IPS DF 6.9 (cell line): Measurements from ENCODE around the gene ABTB1.
"Not testable (repeated sequence)": the region's sequence is repeated elsewhere in the genome, so short reads cannot be mapped to it uniquely, and the experiment has no call there.

Experiments
- DNase-seq: peaks from one replicate; pipeline ENCODE4 v3.0.0-alpha.2; 2013; ENCODE audit warnings: low read depth, low spot score
- H3K27ac ChIP-seq: one replicate; pipeline ENCODE4 v1.5.1; 2013; ENCODE audit warnings: low read length, control low read depth
- H3K27me3 ChIP-seq: 2 replicates; pipeline ENCODE4 v1.6.1; 2013; ENCODE audit warnings: mild to moderate bottlenecking, low read length; ENCODE audit not compliant: control insufficient read depth, insufficient read depth
- H3K36me3 ChIP-seq: 2 replicates; pipeline ENCODE4 v1.6.1; 2013; ENCODE audit warnings: low read length; ENCODE audit not compliant: control insufficient read depth, insufficient read depth
- H3K4me1 ChIP-seq: 2 replicates; pipeline ENCODE4 v1.6.1; 2013; ENCODE audit warnings: low read length; ENCODE audit not compliant: control insufficient read depth, insufficient read depth
- H3K4me3 ChIP-seq: 2 replicates; pipeline ENCODE4 v1.5.1; 2013; ENCODE audit warnings: mild to moderate bottlenecking, low read length
- H3K9me3 ChIP-seq: 2 replicates; pipeline ENCODE4 v1.6.1; 2013; ENCODE audit warnings: low read length, inconsistent platforms; ENCODE audit not compliant: control insufficient read depth, insufficient read depth
- WGBS: extraction: QIAGEN DNeasy Blood & Tissue Kit; methylation state at CpG from one replicate; pipeline ENCODE4 v1.1.7; 2013; ENCODE audit warnings: mixed read lengths, missing lambda C conversion rate; ENCODE audit not compliant: insufficient read length, insufficient coverage; 5-methylcytosine and 5-hydroxymethylcytosine counted together

The ABTB1 gene

GRCh38 chr3:127678611-127679533 lies 6.1 kb downstream of the ABTB1 start:
- Histone ChIP-seq H3K4me1 (0 out of 2 replicates have a peak, but pooled peaks cover 2% of the 10 kb centered on the region), H3K36me3 (no peaks in the 10 kb centered on the region; the same call in 1 of the 2 replicates), H3K4me3 (no peak overlapping the region), H3K9me3 (no peaks in the 10 kb centered on the region), H3K27me3 (no peaks in the 10 kb centered on the region), H3K27ac (no peak overlapping the region)
- no CpG with 5 or more reads among the region's 12 CpGs for WGBS
- no peak for DNase-seq

GRCh38 chr3:127679534-127680145 lies 6.9 kb downstream of the ABTB1 start:
- no peaks in the 10 kb centered on the region; the same call in 1 of the 2 replicates for H3K36me3 ChIP-seq

GRCh38 chr3:127680146-127680661 lies 7.5 kb downstream of the ABTB1 start:
- Histone ChIP-seq H3K4me1 (no peaks in the 10 kb centered on the region), H3K27ac (no peak overlapping the region), H3K36me3 (no peaks in the 10 kb centered on the region; the same call in 1 of the 2 replicates), H3K9me3 (no peaks in the 10 kb centered on the region), H3K27me3 (no peaks in the 10 kb centered on the region), H3K4me3 (no peak overlapping the region)
- DNase-seq, result no peak
- WGBS, result no CpG with 5 or more reads among the region's 21 CpGs

More at GRCh38 chr3:127679534-127680145, 6.9 kb downstream of the ABTB1 start:
- Histone ChIP-seq H3K4me1 (no peaks in the 10 kb centered on the region), H3K27ac (no peak overlapping the region), H3K27me3 (no peaks in the 10 kb centered on the region), H3K9me3 (no peaks in the 10 kb centered on the region), H3K4me3 (no peak overlapping the region)
- no CpG with 5 or more reads among the region's 21 CpGs for WGBS
- no peak for DNase-seq

- no peak overlapping the region for H3K27ac ChIP-seq
- no peaks in the 10 kb centered on the region; the same call in 1 of the 2 replicates for H3K36me3 ChIP-seq
- no peaks in the 10 kb centered on the region for H3K4me1 ChIP-seq
- H3K9me3 ChIP-seq, result no peaks in the 10 kb centered on the region
- no peak overlapping the region for H3K4me3 ChIP-seq
- WGBS, result no CpG with 5 or more reads among the region's 1 CpG
- H3K27me3 ChIP-seq, result no peaks in the 10 kb centered on the region
- no peak for DNase-seq
These were observed 8.1 kb downstream of the ABTB1 start for GRCh38 chr3:127680798-127681221.

GRCh38 chr3:127682175-127682554 lies 9.4 kb downstream of the ABTB1 start:
- not testable (repeated sequence) for H3K4me3 ChIP-seq, DNase-seq, H3K36me3 ChIP-seq, H3K27ac ChIP-seq, H3K27me3 ChIP-seq, H3K9me3 ChIP-seq, H3K4me1 ChIP-seq
- WGBS, result no CpG with 5 or more reads among the region's 6 CpGs

GRCh38 chr3:127682561-127682960 lies 9.8 kb downstream of the ABTB1 start:
- Histone ChIP-seq H3K27me3 (no peaks in the 10 kb centered on the region), H3K36me3 (no peaks in the 10 kb centered on the region), H3K9me3 (no peaks in the 10 kb centered on the region), H3K27ac (no peak overlapping the region), H3K4me1 (no peaks in the 10 kb centered on the region), H3K4me3 (no peak overlapping the region)
- no CpG with 5 or more reads among the region's 8 CpGs for WGBS
- no peak for DNase-seq

- H3K4me3 ChIP-seq, result no peak overlapping the region
- peaks cover 2% of the 10 kb centered on the region for H3K4me1 ChIP-seq
- DNase-seq, result no peak
- H3K9me3 ChIP-seq, result no peaks in the 10 kb centered on the region
- no peaks in the 10 kb centered on the region for H3K27me3 ChIP-seq
- no CpG with 5 or more reads among the region's 22 CpGs for WGBS
- H3K36me3 ChIP-seq, result no peaks in the 10 kb centered on the region
- H3K27ac ChIP-seq, result no peak overlapping the region
These were observed 12.3 kb downstream of the ABTB1 start for GRCh38 chr3:127684871-127685707.

GRCh38 chr3:127685708-127686511 lies 13.2 kb downstream of the ABTB1 start:
- Histone ChIP-seq H3K4me3 (no peak overlapping the region), H3K9me3 (no peaks in the 10 kb centered on the region), H3K27ac (no peak overlapping the region), H3K4me1 (peaks cover 2% of the 10 kb centered on the region), H3K27me3 (no peaks in the 10 kb centered on the region), H3K36me3 (no peaks in the 10 kb centered on the region)
- no peak for DNase-seq
- 100% methylated on average over 3 of the region's 4 CpGs for WGBS

GRCh38 chr3:127686512-127686894 lies 13.8 kb downstream of the ABTB1 start:
- no peaks in the 10 kb centered on the region for H3K27me3 ChIP-seq
- H3K4me1 ChIP-seq, result peaks cover 2% of the 10 kb centered on the region
- H3K4me3 ChIP-seq, result no peak overlapping the region
- no peak overlapping the region for H3K27ac ChIP-seq
- H3K36me3 ChIP-seq, result no peaks in the 10 kb centered on the region
- no peaks in the 10 kb centered on the region for H3K9me3 ChIP-seq
- DNase-seq, result no peak
